Tibial nerve (tissue), 4 donors: ENCODE measurements around the gene FBXW8. TPM values are rescaled to one million over a fixed set of nuclear protein-coding genes. Genes with fewer than 3 reads are reported as not detected.

Experiments
- DNase-seq, 2 donors: peaks; one replicate each; pipeline ENCODE4 v3.0.0-alpha.2; 2019; ENCODE audit warnings: low spot score in 2 of 2
- H3K27ac ChIP-seq, 4 donors: fragments of 200-600 bp; sonication (generic) in 3 of 4; one replicate each; pipeline ENCODE4 v1.5.1; 2017 to 2019; ENCODE audit warnings: mild to moderate bottlenecking in 1 of 4
- H3K27me3 ChIP-seq, 2 donors: fragments of 200-600 bp; sonication (generic) in 1 of 2; one replicate each; pipeline versions ENCODE4 v1.5.1 to v1.6.0; 2017 to 2019
- H3K36me3 ChIP-seq, 3 donors: fragments of 200-600 bp; sonication (generic); one replicate each; pipeline ENCODE4 v1.5.1; 2018 to 2019
- H3K4me1 ChIP-seq, 4 donors: fragments of 200-600 bp; sonication (generic) in 3 of 4; one replicate each; pipeline ENCODE4 v1.5.1; 2017 to 2019
- H3K4me3 ChIP-seq, 4 donors: fragments of 200-600 bp; sonication (generic) in 3 of 4; one replicate each; pipeline ENCODE4 v1.5.1; 2017 to 2019; ENCODE audit warnings: mild to moderate bottlenecking in 1 of 4, moderate library complexity in 1 of 4
- H3K9me3 ChIP-seq, 4 donors: fragments of 200-600 bp; sonication (generic) in 3 of 4; one replicate each; pipeline ENCODE4 v1.5.1; 2017 to 2019
- EP300 ChIP-seq, 2 donors: sonication (generic); formaldehyde crosslinking; IDR thresholded peaks; one replicate each; pipeline ENCODE4 v1.6.1; 2017; ENCODE audit warnings: antibody characterized with exemption in 2 of 2, mild to moderate bottlenecking in 1 of 2
- POLR2A ChIP-seq, 2 donors: fragments of 450-650 bp; IDR thresholded peaks; one replicate each; pipeline ENCODE4 v1.6.1; 2017; ENCODE audit warnings: antibody characterized with exemption in 2 of 2, mild to moderate bottlenecking in 2 of 2, moderate library complexity in 2 of 2
- WGBS, 2 donors: methylation state at CpG; one replicate each; pipeline ENCODE4 v1.1.5; 2018; 5-methylcytosine and 5-hydroxymethylcytosine counted together
- total RNA-seq, 4 donors: library from RNA; depleted of rRNA; stranded (reverse); fragments of >200 nt; gene quantifications; one replicate each; pipeline ENCODE4 v1.1.0, GENCODE V29; 2016
- TF ChIP-seq, protein P1 (sequence below), 5 experiments: fragments of 200-600 bp in 3 of 5; fragments of 450-650 bp in 2 of 5; sonication (generic) in 3 of 5; IDR thresholded peaks; one replicate each; pipeline ENCODE4 v1.5.1; 2016 to 2019; ENCODE audit warnings: antibody characterized with exemption in 5 of 5, mild to moderate bottlenecking in 3 of 5, moderate library complexity in 2 of 5

The FBXW8 gene
- total RNA-seq, 4 donors from 2014 or later, result 26.7 to 38.4 (median 29.0) TPM

DNA sequence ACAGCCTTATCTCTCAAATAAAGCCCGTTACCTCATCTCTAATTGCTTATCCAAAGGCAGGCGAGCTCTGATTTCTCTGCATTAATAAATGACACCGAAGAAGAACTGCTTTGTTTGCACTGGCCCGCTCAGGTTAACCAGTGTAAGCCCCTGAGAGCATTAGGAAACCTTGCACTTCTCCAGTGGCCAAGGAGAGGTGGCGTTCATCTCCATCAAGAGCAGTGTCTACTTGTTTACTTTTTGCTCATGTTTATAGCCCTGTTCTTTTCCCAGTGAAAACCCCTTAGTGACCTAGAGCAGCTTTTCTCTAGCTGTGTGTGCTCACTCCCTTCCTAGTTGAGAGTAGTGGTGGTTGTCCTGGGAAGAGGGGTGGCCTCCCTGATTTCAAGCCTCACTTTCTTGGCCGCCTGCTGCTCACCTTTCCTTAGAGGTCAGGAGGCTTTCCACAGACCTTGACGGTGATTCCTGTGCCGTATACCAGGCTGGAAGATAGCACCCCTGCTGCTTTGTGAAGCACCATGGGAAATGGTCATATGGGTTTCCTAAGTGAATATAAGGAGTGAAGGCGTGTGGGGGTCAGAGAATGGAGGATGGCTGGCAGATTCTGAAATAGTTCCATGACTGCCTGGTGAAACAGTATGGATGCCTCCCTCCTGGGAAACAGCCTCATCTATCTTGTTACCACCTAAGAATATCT is 16.6 kb downstream of the FBXW8 start:
- no peak overlapping the region for H3K4me3 ChIP-seq
- peak overlapping the region in 1 of 4 donors; percentile 60 for H3K27ac ChIP-seq
- peaks cover 0 to 5% (median 0%) of the 10 kb centered on the region in 4 donors for H3K9me3 ChIP-seq
- WGBS, 2 donors, result 63 to 67% methylated on average over 9 of the region's 9 CpGs
- H3K36me3 ChIP-seq, result peaks cover 0 to 34% (median 0%) of the 10 kb centered on the region in 3 donors
- no peaks in the 10 kb centered on the region for H3K27me3 ChIP-seq
- no peak for TF ChIP-seq POLR2A (IDR thresholded peaks at IDR 0.05)
- TF ChIP-seq, protein P1, sequence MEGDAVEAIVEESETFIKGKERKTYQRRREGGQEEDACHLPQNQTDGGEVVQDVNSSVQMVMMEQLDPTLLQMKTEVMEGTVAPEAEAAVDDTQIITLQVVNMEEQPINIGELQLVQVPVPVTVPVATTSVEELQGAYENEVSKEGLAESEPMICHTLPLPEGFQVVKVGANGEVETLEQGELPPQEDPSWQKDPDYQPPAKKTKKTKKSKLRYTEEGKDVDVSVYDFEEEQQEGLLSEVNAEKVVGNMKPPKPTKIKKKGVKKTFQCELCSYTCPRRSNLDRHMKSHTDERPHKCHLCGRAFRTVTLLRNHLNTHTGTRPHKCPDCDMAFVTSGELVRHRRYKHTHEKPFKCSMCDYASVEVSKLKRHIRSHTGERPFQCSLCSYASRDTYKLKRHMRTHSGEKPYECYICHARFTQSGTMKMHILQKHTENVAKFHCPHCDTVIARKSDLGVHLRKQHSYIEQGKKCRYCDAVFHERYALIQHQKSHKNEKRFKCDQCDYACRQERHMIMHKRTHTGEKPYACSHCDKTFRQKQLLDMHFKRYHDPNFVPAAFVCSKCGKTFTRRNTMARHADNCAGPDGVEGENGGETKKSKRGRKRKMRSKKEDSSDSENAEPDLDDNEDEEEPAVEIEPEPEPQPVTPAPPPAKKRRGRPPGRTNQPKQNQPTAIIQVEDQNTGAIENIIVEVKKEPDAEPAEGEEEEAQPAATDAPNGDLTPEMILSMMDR (IDR thresholded peaks at IDR 0.05), result no peak
- no peak for TF ChIP-seq EP300 (IDR thresholded peaks at IDR 0.05)
- H3K4me1 ChIP-seq, result peaks cover 0 to 40% (median 9%) of the 10 kb centered on the region in 4 donors
- DNase-seq, result no peak

DNA sequence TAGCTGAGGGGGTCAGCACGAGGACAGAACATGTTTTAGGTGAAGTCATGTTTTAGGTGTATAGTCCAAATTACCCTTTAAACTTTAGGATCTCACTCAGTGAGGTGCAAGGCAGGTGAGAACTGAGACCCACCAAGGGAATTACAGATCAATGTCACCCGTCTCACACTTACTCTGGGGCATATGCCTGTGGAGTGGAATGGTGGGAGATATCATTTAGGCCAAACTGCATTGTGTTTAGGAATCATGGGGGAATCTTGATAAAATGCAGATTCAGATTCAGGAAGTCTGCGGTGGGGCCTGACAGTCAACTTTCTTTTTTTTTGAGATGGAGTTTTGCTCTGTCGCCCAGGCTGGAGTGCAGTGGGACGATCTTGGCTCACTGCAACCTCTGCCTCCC is 17.8 kb downstream of the FBXW8 start:
- 94% methylated on average over 5 of the region's 5 CpGs for WGBS, 2 donors
- TF ChIP-seq, protein P1 (IDR thresholded peaks at IDR 0.05), result no peak
- no peak for TF ChIP-seq POLR2A (IDR thresholded peaks at IDR 0.05)
- TF ChIP-seq EP300 (IDR thresholded peaks at IDR 0.05), result no peak
- no peak overlapping the region for H3K4me3 ChIP-seq

DNA sequence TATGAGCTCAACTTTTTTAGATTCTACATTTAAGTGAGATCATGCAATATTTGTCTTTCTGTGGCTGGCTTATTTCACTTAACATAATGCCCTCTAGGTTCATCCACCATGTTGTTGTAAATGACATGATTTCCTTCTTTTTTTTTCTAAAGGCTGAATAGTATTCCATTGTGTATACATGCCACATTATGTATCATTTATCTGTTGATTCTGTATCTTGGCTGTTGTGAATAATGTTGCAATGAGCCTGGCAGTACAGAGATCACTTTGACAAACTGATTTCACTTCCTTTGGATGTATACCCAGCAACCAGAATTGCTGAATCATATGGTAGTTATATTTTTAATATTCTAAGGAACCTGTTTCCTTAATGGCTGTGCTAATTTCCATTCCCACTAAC is 19.1 kb downstream of the FBXW8 start:
- no peak for DNase-seq
- H3K9me3 ChIP-seq, result peaks cover 0 to 5% (median 0%) of the 10 kb centered on the region in 4 donors
- no peak for TF ChIP-seq EP300 (IDR thresholded peaks at IDR 0.05)
- TF ChIP-seq, protein P1 (IDR thresholded peaks at IDR 0.05), result no peak
- TF ChIP-seq POLR2A (IDR thresholded peaks at IDR 0.05), result no peak
- peaks cover 0 to 49% (median 10%) of the 10 kb centered on the region in 4 donors for H3K4me1 ChIP-seq
- H3K4me3 ChIP-seq, result no peak overlapping the region
- H3K27ac ChIP-seq, result no peak overlapping the region
- no peaks in the 10 kb centered on the region for H3K27me3 ChIP-seq
- peaks cover 0 to 34% (median 0%) of the 10 kb centered on the region in 3 donors for H3K36me3 ChIP-seq

More for the DNA sequence above, 17.8 kb downstream of the FBXW8 start:
- H3K27ac ChIP-seq, result no peak overlapping the region
- H3K4me1 ChIP-seq, result peaks cover 0 to 47% (median 9%) of the 10 kb centered on the region in 4 donors
- H3K27me3 ChIP-seq, result no peaks in the 10 kb centered on the region
- no peak for DNase-seq
- H3K36me3 ChIP-seq, result peaks cover 0 to 34% (median 0%) of the 10 kb centered on the region in 3 donors
- peaks cover 0 to 5% (median 0%) of the 10 kb centered on the region in 4 donors for H3K9me3 ChIP-seq

DNA sequence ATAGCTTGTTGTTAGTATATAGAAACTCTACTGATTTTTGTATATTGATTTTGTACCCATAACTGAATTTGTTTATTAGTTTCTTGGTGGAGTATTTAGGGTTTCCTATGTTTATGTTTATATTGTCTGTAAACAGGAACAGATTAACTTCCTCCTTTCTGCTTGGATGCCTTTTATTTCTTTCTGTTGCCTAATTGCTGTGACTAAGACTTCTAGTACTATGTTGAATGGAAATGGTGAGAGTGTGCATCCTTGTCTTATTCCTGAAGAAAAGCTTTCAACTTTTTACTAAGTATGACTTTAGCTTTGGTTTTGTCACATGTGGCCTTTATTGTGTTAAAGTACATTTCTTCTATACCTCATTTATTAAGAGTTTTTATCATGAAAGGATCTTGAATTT is 20.9 kb downstream of the FBXW8 start:
- Histone ChIP-seq H3K27ac (no peak overlapping the region), H3K9me3 (peaks cover 0 to 5% (median 0%) of the 10 kb centered on the region in 4 donors), H3K4me3 (no peak overlapping the region), H3K27me3 (no peaks in the 10 kb centered on the region), H3K36me3 (peaks cover 0 to 34% (median 0%) of the 10 kb centered on the region in 3 donors), H3K4me1 (peaks cover 0 to 36% (median 6%) of the 10 kb centered on the region in 4 donors)
- no peak for DNase-seq
- TF ChIP-seq, protein P1 (IDR thresholded peaks at IDR 0.05), result no peak

DNA sequence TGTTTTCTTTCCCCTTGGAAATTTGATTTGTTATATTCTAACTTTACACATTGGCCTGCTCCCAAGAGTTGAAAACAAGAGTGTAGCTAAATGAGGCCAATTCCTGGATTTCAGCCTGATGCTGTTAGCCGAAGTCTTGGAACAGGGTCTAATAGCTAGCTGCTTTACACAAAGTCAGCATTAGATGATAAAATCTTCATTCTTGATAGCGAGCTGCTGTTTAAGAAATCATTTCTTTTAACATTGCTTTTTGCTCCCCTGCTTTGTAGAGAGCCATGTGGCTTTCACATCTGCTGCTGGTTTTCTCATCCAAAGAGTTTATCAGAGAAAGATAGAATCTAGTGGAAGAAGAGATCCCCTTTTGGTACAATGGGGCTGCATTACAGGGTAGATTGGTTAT is 22.3 kb downstream of the FBXW8 start:
- Histone ChIP-seq H3K9me3 (peaks cover 0 to 5% (median 0%) of the 10 kb centered on the region in 4 donors), H3K4me1 (peaks cover 0 to 23% (median 2%) of the 10 kb centered on the region in 4 donors), H3K36me3 (peaks cover 0 to 33% (median 0%) of the 10 kb centered on the region in 3 donors), H3K27ac (no peak overlapping the region), H3K27me3 (no peaks in the 10 kb centered on the region), H3K4me3 (no peak overlapping the region)
- WGBS, 2 donors, result 14 to 33% methylated on average over 2 of the region's 2 CpGs
- no peak for TF ChIP-seq POLR2A (IDR thresholded peaks at IDR 0.05)
- TF ChIP-seq, protein P1 (IDR thresholded peaks at IDR 0.05), result no peak
- TF ChIP-seq EP300 (IDR thresholded peaks at IDR 0.05), result no peak
- DNase-seq, result no peak
